Measurements from ENCODE around the gene TNK1.

The TNK1 gene

GRCh38 chr17:7413346-7413985, 32.6 kb downstream of the TNK1 start:
- no peak for DNase-seq

- DNase-seq, result no peak
Measured at GRCh38 chr17:7414837-7415236, 33.9 kb downstream of the TNK1 start.

GRCh38 chr17:7415784-7416183, 34.9 kb downstream of the TNK1 start:
- DNase-seq, result no peak

GRCh38 chr17:7416323-7416722, 35.4 kb downstream of the TNK1 start:
- DNase-seq, result no peak

- DNase-seq, result no peak
Measured at GRCh38 chr17:7417056-7417655, 36.3 kb downstream of the TNK1 start.

- DNase-seq, result no peak
Measured at GRCh38 chr17:7418472-7419152, 37.7 kb downstream of the TNK1 start.

DNA sequence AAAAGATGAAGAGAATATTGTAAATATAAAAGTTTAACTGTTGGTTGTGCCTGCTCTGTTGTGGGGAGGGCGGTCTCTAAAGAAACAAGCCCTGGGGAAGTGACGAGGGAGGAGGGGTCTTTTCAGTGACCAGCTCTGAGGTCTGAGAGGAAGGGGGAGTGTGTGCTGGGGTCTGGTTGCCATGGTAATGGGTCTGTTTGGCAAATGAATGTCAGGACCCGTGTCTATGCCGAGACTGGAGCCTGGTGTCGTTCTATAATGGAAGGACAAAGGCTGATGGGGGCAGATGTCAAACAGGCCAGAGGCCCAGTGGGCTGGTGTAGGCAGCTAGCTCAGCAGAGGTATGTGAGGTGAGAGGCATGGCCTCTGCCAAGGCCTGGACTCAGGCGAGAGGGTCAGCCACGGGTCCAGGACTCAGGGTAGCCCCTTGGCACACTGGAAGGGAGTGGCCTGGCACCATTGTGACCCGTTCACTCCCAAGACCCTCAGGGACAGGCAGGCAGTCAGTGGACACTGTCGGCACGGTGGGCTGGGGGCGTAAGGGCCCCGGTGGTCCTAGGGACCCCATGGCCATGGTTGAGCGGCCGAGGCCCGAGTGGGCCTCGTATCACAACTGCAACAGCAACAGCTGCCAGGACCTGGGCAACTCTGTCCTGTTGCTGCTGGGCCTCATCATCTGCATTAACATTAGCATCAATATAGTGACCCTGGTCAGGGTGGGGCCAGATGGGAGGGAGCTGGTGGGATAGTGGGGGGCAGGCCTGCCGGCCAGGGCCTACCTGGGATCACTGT, 39.1 kb downstream of the TNK1 start, which contains the start of gene SPEM1:
TSS of gene SPEM1 (plus strand) at position 506 of the 792 bp plus-strand sequence. CDS start at position 567, 61 bp downstream.
- DNase-seq, result no peak

GRCh38 chr17:7421186-7421585, 40.3 kb downstream of the TNK1 start:
- no peak for DNase-seq

- no peak for DNase-seq
Measured at GRCh38 chr17:7423679-7424078, 42.8 kb downstream of the TNK1 start.

GRCh38 chr17:7425316-7425715, 44.4 kb downstream of the TNK1 start, which contains the start of gene SPEM2:
SPEM2 (plus strand) TSS chr17:7425616; CDS start chr17:7425689, 73 bp downstream.
- no peak for DNase-seq

- DNase-seq, result no peak
Measured at GRCh38 chr17:7425756-7426155, 44.9 kb downstream of the TNK1 start.

- no peak for DNase-seq
Measured at GRCh38 chr17:7426203-7426863, 45.4 kb downstream of the TNK1 start.

DNA sequence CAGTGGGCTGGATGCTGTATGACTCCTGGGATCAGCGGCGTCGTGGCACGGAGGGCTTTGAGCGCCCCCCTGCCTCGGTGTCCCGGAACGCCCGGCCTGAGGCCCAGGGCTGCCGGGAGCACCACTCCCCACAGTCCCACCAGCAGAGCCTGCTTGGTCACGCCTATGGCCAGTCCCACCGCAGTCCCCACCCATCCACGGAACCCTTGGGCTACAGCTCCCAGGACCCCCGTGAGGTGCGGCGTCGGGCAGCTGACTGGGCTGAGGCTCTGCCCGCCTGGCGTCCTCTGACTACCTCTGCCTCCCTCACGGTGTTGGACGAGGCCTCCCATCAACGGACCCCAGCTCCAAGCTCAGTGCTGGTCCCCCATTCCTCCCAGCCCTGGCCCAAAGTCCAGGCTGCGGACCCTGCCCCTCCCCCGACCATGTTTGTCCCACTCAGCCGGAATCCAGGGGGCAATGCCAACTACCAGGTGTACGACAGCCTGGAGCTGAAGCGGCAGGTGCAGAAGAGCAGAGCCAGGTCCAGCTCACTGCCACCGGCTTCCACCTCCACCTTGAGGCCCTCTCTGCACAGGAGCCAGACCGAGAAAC, 46.1 kb downstream of the TNK1 start:
- DNase-seq, result no peak

DNA sequence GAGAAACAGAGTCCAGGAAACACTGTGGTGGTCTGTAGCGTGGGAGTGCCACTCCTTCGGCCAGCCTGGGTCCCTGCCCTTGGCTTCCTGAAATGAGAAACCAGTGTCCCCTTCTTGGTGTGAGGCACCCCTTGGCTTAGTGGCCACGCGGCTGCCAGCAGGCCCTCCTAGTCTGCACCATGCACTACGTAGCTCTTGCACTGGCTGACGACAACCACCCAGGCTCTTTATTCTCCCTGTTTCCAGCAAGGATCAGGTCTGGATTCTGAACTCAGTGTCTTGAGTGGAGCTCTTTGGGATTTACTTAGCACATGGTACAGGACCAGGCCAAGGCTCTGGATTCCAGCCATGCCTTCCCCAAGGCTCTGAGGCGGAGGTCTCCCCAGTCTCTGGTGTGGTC, 46.7 kb downstream of the TNK1 start:
- DNase-seq, result no peak

DNA sequence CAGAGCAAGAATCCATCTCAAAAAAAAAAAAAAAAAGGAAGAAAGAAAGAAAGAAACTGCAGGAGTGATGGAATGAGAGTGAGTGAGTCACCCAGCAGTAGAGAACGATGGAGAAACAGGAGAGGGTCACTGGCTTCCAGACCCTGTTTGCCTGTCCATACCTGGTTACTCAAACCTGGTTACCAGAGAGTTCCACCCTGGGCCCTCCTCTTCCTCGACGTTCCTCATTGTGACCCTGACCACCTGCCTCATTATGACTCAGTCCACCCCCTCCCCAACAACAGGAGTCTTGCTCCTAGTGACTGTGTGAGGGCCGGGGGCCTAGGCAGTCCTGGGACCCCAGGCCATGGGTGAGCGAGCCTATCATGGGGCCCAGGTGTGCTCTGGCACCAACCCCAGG, 47.7 kb downstream of the TNK1 start, which contains the start of gene SPEM3:
TSS of gene SPEM3 (plus strand) at position 301 of the 400 bp plus-strand sequence. CDS start at position 347, 46 bp downstream.
- DNase-seq, result no peak

DNA sequence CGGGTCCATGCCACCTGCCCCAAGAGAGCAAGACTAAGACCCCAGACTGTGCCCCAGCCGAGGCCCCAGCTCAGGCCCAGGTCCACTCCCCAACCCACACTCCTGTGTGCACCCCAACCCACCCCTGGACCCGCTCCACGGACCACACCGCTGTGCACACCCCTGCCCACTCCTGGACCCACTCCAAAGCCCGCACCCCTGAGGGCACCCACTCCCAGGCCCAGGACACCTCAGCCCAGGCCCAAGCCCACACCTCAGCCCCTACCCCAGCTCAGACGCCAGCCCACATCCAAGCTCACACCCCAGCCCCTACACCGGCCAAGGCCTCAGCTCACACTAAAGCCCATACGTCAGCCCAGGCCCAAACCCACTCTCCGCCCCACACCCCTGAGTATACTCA, 48.8 kb downstream of the TNK1 start:
- no peak for DNase-seq

GRCh38 chr17:7431231-7431630, 50.3 kb downstream of the TNK1 start:
- no peak for DNase-seq

GRCh38 chr17:7432296-7432695, 51.4 kb downstream of the TNK1 start:
- no peak for DNase-seq

DNA sequence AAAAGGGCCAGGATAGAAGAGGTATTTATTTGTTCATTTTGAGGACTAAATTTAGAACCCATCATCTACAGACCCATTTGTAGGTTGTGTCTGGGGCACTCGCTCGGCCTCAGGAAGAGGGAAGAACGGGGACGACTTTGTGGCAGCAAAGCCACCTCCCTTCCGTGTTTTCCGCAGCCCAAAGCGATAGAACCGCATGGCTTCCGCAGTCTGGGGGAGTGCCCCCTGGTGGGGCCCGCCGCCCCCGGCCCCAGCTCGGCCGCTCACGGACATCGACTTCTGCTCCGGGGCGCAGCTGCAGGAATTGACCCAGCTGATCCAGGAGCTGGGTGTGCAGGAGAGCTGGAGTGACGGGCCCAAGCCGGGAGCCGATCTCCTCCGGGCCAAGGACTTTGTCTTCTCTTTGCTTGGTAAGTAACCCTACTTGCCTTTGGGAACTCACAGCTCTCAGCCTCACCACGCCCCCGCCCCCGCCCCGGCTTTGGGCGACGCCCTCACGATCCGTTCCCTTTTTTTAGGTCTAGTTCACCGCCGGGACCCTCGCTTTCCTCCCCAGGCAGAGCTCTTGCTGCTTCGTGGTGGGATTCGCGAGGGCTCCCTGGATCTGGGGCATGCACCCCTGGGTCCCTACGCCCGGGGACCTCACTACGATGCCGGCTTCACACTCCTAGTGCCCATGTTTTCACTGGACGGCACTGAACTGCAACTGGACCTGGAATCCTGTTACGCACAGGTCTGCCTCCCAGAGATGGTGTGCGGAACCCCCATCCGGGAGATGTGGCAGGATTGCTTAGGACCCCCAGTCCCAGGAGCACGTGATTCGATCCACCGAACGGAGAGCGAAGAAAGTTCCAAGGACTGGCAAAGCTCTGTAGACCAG, 55.0 kb downstream of the TNK1 start:
- no peak for DNase-seq

DNA sequence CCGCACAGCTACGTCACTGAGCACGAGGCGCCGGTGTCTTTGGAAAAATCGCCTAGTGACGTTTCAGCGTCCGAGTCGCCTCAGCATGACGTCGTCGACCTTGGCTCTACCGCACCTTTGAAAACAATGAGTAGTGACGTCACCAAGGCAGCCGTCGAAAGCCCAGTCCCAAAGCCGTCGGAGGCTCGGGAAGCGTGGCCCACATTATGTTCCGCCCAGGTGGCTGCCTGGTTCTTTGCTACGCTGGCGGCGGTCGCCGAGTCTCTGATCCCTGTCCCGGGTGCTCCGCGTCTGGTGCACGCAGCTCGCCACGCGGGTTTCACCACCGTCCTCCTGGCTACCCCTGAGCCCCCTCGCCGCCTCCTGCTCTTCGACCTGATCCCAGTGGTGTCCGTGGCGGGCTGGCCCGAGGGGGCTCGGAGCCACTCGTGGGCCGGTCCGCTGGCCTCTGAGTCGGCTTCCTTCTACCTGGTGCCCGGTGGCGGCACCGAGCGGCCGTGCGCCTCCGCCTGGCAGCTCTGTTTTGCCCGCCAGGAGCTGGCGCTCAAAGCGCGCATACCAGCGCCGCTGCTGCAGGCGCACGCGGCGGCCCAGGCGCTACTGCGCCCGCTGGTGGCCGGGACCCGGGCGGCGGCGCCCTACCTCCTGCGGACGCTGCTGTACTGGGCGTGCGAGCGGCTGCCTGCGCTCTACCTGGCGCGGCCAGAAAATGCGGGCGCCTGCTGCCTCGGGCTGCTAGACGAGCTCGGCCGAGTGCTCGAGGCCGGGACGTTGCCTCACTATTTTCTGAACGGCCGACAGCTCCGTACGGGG, 55.9 kb downstream of the TNK1 start:
- peak; percentile 68 for DNase-seq

Measured in COR-L47 (cell line).